BJ (cell line): ENCODE measurements around the gene STX10. TPM values are rescaled to one million over a fixed set of nuclear protein-coding genes. Genes with fewer than 3 reads are reported as not detected.

Source experiments
- CTCF ChIA-PET: fragments of 350-600 bp; formaldehyde crosslinking; extraction: SDS; loops from one replicate; lab custom pipeline; 2021; ENCODE audit warnings: antibody characterized with exemption, inconsistent platforms; lab: Yijun Ruan, JAX
- POLR2A ChIA-PET: fragments of 300-600 bp; sonication (Branson Sonifier 250); formaldehyde crosslinking; extraction: SDS; loops from one replicate; lab custom pipeline; 2021; ENCODE audit warnings: antibody characterized with exemption; lab: Charles Lee
- DNase-seq: peaks from one replicate; pipeline ENCODE4 v3.0.0-alpha.2; 2011; ENCODE audit warnings: low read depth
- H3K27me3 ChIP-seq: 2 replicates; pipeline ENCODE4 v1.6.0; 2011; ENCODE audit warnings: low read length; ENCODE audit not compliant: control insufficient read depth, insufficient read depth
- H3K36me3 ChIP-seq: 2 replicates; pipeline ENCODE4 v1.5.1; 2011; ENCODE audit warnings: low read length; ENCODE audit not compliant: control insufficient read depth, insufficient read depth
- H3K4me3 ChIP-seq: 2 replicates; pipeline ENCODE4 v1.5.1; 2011; ENCODE audit warnings: low read depth, mild to moderate bottlenecking, control low read depth, low read length
- CTCF ChIP-seq: IDR thresholded peaks from 2 replicates; pipeline ENCODE4 v1.5.1; 2011; ENCODE audit warnings: low read depth, mild to moderate bottlenecking, control low read depth, inconsistent platforms, low read length, moderate library complexity; ENCODE audit not compliant: insufficient read depth
- polyA plus RNA-seq: library from polyadenylated mRNA; depleted of rRNA; stranded (reverse); fragments of >200 nt; gene quantifications from 2 replicates; pipeline ENCODE4 v1.2.3, GENCODE V29; 2011

The STX10 gene
- polyA plus RNA-seq, 1 experiment, result 73.1 TPM

DNA sequence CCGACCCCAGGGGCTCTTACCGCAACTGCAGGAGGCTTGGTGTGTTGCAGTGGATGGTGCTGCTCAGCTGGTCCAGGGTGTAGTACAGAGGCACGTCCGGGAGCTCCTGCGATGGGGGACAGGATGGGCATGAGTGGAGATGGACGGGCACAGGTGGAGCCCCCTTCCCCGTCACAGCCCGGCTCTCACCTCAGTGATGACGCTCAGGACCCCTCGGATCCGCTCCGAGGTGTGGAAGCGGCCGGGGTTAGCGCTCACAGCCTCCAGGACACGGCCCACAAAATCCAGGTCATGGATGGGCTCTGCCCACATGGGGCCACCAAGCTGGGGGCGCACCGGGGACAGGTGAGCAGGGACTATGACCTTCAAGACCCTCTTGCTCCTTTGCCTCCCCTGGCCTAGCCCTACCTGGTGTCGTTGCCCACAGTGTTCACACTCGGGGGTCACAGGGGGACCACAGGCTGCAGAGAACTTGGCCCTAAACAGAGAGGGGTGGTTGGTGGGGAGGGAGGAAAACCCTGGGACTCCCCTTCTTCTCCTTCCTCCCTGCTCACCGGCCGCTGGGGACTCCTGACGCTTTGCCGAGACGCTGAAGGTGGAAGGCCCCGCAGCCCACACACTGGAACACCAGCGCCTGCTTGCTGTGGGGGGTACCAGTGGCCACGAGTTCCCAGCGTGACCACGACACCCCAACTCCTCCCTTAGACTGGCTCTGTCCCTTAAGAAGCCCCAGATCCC, 40.6 kb downstream of the STX10 start:
- CTCF ChIA-PET, result no interaction called here

GRCh38 chr19:13104848-13105711, 45.1 kb downstream of the STX10 start:
- Histone ChIP-seq H3K27me3 (no peaks in the 10 kb centered on the region), H3K4me3 (no peak overlapping the region), H3K36me3 (peaks cover 12% of the 10 kb centered on the region)
- no peak for DNase-seq
- no peak for TF ChIP-seq CTCF
- POLR2A ChIA-PET, result no interaction called here
- CTCF ChIA-PET, result interaction anchor here (0.6 to 4.0 kb wide), 17 partner anchors 10 to 156 kb away, joined by 3 to 25 read pairs (median 3); partner anchors contain the start of gene NACC1

More for the DNA sequence above, 40.6 kb downstream of the STX10 start:
- no peak for TF ChIP-seq CTCF
- DNase-seq, result no peak
- no peak overlapping the region for H3K4me3 ChIP-seq
- H3K27me3 ChIP-seq, result no peaks in the 10 kb centered on the region
- POLR2A ChIA-PET, result no interaction called here
- H3K36me3 ChIP-seq, result peaks cover 17% of the 10 kb centered on the region

DNA sequence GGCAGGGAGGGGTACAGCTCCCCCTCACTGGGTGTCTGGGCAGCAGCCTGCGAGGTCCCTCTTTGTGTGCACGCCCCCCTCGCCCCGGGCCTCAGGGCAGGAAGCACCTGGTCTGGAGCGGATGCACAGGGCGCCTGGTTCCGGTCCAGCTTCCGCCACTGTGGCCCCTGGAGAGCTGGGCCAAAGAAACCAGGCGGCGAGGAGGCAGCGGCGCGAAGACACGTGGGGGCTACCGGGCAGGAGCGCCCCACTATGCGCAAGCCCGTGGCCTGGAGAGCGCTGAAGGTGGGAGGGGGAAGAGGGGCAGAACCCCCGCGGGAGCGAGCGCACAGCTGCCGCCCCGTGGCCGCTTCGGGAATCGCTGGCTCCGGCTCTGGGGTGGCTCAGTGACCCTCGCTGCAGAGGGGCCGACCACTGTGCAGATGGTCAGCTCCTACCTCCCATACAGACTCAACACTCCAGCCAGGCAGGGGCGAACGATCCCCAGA, 45.8 kb downstream of the STX10 start:
- TF ChIP-seq CTCF, result peak; percentile 74
- H3K27me3 ChIP-seq, result no peaks in the 10 kb centered on the region
- no peak overlapping the region for H3K4me3 ChIP-seq
- no peak for DNase-seq
- peaks cover 9% of the 10 kb centered on the region for H3K36me3 ChIP-seq
- POLR2A ChIA-PET, result no interaction called here
- CTCF ChIA-PET, result interaction anchor here (0.8 to 4.0 kb wide), 15 partner anchors 9 to 156 kb away, joined by 3 to 25 read pairs (median 3); partner anchors contain the start of gene NACC1

DNA sequence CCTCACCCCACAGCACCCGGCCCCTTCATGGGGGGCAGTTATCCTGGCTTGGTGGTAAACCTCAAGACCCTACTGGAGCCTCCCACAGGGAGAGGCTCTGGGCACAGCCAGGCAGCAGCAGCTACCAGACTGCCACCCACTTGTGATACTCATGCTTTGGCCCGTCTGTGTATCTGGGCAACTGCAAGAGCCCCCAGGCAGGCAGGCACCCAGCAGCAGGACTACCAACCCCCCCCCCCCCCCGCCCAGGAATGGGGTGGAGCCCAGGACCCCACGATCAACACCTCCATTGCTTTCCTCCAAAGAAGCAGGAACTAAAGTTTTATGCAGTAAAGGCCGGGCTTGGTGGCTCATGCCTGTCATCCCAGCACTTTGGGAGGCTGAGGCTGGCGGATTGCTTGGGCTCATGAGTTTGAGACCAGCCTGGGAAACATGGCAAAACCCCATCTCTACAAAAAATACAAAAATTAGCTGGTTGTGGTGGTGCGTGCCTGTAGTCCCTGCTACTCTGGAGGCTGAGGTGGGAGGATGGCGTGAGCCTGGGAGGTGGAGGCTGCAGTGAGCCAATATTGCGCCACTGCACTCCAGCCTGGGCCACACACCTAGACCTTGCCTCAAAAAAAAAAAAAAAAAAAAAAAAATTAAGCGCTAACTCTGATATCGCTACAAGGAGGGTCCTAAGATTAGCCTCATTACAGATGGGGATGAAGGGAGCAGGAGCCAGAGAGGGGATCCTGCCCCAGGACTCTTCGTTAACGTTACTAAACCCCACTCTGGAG, 46.4 kb downstream of the STX10 start:
- POLR2A ChIA-PET, result no interaction called here
- no peak for DNase-seq
- Histone ChIP-seq H3K36me3 (peaks cover 7% of the 10 kb centered on the region), H3K4me3 (no peak overlapping the region), H3K27me3 (no peaks in the 10 kb centered on the region)
- TF ChIP-seq CTCF, result no peak
- CTCF ChIA-PET, result interaction anchor here (0.8 to 4.0 kb wide), 14 partner anchors 8 to 157 kb away, joined by 3 to 25 read pairs (median 3); partner anchors contain the start of gene NACC1
